GM19463 (cell line): ENCODE data around the gene GOLGA6L7.
"Not testable (repeated sequence)": the region's sequence is repeated elsewhere in the genome, so short reads cannot be mapped to it uniquely, and the experiment has no call there.

ENCODE experiments used
- ATAC-seq: cut with Tn5 transposase; IDR thresholded peaks from one replicate; pipeline ENCODE4 v1.9.1; 2021; ENCODE audit warnings: mild to moderate bottlenecking, moderate library complexity; ENCODE audit not compliant: unreplicated experiment

Gene GOLGA6L7

GRCh38 chr15:28847959-28848358, 485 bp downstream of the GOLGA6L7 start:
- not testable (repeated sequence) for ATAC-seq

- not testable (repeated sequence) for ATAC-seq
Observed at GRCh38 chr15:28847247-28847646, 1.2 kb downstream of the GOLGA6L7 start.

- ATAC-seq = not testable (repeated sequence)
Observed at GRCh38 chr15:28844147-28844546, 4.3 kb downstream of the GOLGA6L7 start.

GRCh38 chr15:28843520-28843919, 4.9 kb downstream of the GOLGA6L7 start:
- ATAC-seq = not testable (repeated sequence)

GRCh38 chr15:28842210-28842609, 6.2 kb downstream of the GOLGA6L7 start:
- ATAC-seq = not testable (repeated sequence)

- not testable (repeated sequence) for ATAC-seq
Observed at GRCh38 chr15:28840285-28840684, 8.2 kb downstream of the GOLGA6L7 start.

GRCh38 chr15:28834957-28835585, 13.4 kb downstream of the GOLGA6L7 start:
- not testable (repeated sequence) for ATAC-seq

- ATAC-seq = peak; percentile 69
Observed at GRCh38 chr15:28831897-28832587, 16.4 kb downstream of the GOLGA6L7 start.

GRCh38 chr15:28821420-28821819, 27.0 kb downstream of the GOLGA6L7 start:
- ATAC-seq = not testable (repeated sequence)

GRCh38 chr15:28819930-28820295, 28.5 kb downstream of the GOLGA6L7 start:
- not testable (repeated sequence) for ATAC-seq

GRCh38 chr15:28819019-28819929, 29.2 kb downstream of the GOLGA6L7 start:
- ATAC-seq = not testable (repeated sequence)

GRCh38 chr15:28818168-28818567, 30.3 kb downstream of the GOLGA6L7 start:
- ATAC-seq = not testable (repeated sequence)

GRCh38 chr15:28814059-28814458, 34.4 kb downstream of the GOLGA6L7 start:
- not testable (repeated sequence) for ATAC-seq

- not testable (repeated sequence) for ATAC-seq
Observed at GRCh38 chr15:28813392-28813791, 35.1 kb downstream of the GOLGA6L7 start.

GRCh38 chr15:28811852-28812550, 36.4 kb downstream of the GOLGA6L7 start:
- ATAC-seq = not testable (repeated sequence)

- not testable (repeated sequence) for ATAC-seq
Observed at GRCh38 chr15:28810444-28810843, 38.0 kb downstream of the GOLGA6L7 start.

GRCh38 chr15:28808136-28808535, 40.3 kb downstream of the GOLGA6L7 start:
- ATAC-seq = not testable (repeated sequence)

GRCh38 chr15:28800366-28800765, 48.1 kb downstream of the GOLGA6L7 start:
- ATAC-seq = not testable (repeated sequence)

GRCh38 chr15:28798234-28798633, 50.2 kb downstream of the GOLGA6L7 start:
- not testable (repeated sequence) for ATAC-seq

- ATAC-seq = not testable (repeated sequence)
Observed at GRCh38 chr15:28794231-28794630, 54.2 kb downstream of the GOLGA6L7 start.
